Stimulated activated CD4-positive, alpha-beta T cell treated with anti-CD3 and anti-CD28 coated beads, Interleukin-4, amount 100 ng/mL, for 4 hours (primary cell): ENCODE data around the gene CORIN.
"Not testable (repeated sequence)": the region's sequence is repeated elsewhere in the genome, so short reads cannot be mapped to it uniquely, and the experiment has no call there.

Experiments used
- DNase-seq, 2 experiments: peaks; one replicate each; pipeline ENCODE4 v3.0.0-alpha.2; 2020

The CORIN gene

GRCh38 chr4:47762376-47763266 lies 75.2 kb downstream of the CORIN start:
- no peak for DNase-seq

GRCh38 chr4:47753316-47753715 lies 84.6 kb downstream of the CORIN start:
- DNase-seq, result not testable (repeated sequence)

- no peak for DNase-seq
These were observed 85.7 kb downstream of the CORIN start for GRCh38 chr4:47752214-47752613.

DNA sequence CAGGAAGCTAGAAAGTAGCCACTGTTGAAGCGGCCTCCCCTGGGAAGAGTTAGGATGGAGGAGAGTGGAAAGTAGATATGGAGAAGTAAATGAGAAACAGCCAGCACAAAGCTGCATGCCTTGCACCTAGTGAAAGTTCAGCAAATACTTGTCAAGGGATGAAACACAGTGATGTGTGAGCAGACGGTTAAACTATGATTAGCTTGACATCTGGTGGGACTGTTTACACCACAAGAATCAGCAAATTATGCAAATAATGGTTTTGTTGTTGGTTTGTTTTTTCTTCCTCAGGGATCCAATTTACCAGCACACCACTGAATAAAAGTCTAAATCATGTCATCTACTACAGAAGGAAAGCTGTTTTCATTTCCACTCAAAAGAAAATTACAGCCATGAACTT lies 87.1 kb downstream of the CORIN start:
- no peak for DNase-seq

DNA sequence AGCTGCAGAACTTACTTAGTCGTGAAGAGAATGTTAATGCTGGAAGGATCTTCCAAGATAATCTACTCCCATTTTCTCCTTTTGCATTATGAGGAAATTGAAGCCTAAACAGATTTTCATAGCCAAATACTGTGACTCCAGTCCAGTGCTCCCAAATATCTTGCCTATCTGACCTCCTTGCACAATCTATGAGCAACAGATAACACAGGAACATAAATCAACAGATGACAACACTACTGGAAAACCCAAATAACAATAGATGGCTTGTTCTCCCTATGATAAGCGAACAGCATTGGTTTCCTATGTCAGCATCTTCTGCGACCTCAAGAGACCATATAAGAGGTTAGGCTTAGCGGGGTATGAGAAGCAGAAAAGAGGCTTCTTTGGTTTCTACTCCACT lies 88.0 kb downstream of the CORIN start:
- no peak for DNase-seq

- no peak for DNase-seq
These were observed 88.8 kb downstream of the CORIN start for GRCh38 chr4:47749060-47749459.

- no peak for DNase-seq
These were observed 89.9 kb downstream of the CORIN start for GRCh38 chr4:47747846-47748494.

DNA sequence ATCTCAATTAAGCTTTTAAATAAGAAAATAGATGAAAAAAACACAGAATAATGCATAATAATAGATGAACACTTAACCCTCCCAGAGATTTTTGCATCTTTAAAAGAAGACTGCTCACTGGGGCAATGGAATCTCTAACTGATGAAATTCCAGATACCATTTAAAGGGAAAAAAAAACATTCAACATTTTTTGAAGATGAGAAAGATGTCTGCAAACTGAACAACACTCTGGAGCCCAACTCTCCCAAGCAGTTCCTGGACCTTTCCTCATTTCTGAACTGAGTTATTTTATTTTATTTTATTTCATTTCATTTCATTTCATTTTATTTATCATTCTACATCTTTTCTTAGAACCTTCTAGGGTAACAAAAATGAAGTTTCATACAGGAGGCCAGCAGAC lies 90.7 kb downstream of the CORIN start:
- DNase-seq, result no peak

- DNase-seq, result no peak
These were observed 91.7 kb downstream of the CORIN start for GRCh38 chr4:47746122-47746521.

DNA sequence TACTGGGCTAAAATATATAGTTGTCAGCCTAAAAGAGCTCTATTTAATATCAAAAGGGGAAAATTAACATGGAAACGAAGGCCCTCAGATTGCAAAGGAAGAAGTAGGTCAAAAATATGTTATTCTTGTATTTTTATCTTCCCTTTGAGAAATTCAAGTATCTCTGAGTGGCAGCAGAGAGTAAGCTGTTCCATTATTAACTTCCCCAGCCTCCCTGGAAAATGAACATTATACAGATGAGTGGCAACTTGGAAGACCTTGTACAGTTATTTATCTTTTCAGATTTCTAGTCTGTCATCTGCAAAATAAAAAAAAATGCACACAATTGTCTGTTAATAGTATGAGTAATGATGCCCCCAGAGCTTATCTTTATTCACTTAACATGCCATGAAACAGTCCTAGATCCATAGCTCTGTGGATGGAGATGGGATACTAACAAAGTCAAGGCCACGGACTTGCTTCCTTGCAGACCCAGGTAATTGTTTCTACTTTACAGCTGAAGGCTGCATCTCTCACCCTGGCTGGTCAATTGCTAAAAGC lies 93.0 kb downstream of the CORIN start:
- no peak for DNase-seq

GRCh38 chr4:47744253-47744652 lies 93.6 kb downstream of the CORIN start:
- DNase-seq, result no peak

DNA sequence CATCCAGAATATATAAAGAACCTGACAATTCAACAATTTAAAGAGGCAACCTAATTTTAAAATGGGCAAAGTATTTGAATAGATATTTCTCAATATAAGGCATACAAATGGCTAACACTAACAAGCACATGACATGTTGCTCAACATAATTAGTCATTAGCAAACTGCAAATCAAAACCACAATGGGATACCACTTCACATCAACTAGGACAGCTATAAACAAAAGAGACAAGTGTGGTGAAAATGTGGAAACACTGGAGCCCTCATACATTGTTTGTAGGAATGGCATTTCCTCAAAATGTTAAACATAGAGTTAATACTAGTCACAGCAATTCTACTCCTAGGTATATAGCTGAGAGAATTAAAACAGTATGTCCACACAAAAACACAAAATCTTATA lies 96.7 kb downstream of the CORIN start:
- no peak for DNase-seq

DNA sequence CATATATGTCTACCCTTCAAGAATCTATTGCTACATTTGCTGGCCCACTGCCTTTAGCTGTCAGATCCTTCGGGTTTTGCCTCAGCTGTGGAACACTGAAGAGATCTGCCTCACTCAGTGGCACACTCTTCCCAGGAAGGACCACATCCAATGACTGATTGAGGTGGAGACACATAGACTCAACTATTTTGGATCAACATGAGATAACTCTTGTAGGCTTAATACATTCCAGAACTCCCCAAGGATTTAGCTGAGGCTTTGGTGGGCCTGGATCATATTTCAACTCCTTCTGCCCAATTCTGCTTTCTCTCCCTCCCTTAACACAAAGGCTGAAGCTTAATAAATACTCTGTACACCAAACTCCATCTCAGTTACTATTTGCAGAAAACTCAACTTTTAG lies 100.5 kb downstream of the CORIN start:
- DNase-seq, result no peak

DNA sequence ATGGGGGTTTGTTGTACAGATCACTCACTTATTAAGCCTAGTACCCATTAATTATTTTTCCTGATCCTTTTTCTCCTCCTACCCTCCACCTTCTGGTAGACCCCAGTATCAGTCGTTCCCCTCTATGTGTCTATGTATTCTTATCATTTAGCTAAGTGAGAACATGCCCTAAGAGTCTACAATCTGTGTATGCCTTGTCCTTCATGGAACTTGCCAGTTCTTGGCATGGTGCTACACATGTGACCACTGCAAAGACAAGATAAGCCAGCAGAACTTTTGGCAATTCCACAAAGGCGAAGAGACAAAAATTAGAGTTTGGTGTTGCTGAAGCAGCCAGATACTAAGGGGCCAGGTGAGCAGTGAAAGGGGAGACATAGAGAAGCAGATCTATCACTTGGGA lies 101.3 kb downstream of the CORIN start:
- no peak for DNase-seq

- DNase-seq, result no peak
These were observed 101.7 kb downstream of the CORIN start for GRCh38 chr4:47736146-47736545.

GRCh38 chr4:47733302-47734175 lies 104.3 kb downstream of the CORIN start:
- DNase-seq, result no peak

- no peak for DNase-seq
These were observed 106.7 kb downstream of the CORIN start for GRCh38 chr4:47731182-47731581.

DNA sequence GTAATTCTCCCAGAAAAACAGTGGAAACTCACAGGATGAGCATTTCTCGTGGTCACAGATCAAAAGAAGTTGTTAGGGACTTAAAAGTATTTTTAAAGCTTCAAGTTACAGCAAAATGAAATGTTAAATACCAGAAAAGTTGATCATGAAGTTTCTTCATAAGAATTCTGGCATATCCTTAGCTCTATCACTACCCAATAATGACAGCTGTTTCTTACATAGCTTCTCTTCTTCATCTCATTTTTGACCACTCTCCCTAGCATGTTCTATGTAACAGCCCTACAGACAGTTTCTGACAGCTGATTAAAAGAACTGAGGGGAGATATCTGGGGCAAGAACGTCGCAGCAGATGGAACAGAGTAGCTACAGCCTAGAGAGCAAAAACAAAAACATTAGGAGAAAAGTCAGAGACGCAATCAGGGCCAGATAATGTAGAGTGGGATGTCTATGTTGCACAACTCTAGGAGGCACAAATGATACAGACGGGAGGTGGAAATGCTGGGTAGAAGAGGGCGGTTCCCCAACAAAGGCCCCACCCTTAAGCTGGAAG lies 108.7 kb downstream of the CORIN start:
- DNase-seq, result no peak

DNA sequence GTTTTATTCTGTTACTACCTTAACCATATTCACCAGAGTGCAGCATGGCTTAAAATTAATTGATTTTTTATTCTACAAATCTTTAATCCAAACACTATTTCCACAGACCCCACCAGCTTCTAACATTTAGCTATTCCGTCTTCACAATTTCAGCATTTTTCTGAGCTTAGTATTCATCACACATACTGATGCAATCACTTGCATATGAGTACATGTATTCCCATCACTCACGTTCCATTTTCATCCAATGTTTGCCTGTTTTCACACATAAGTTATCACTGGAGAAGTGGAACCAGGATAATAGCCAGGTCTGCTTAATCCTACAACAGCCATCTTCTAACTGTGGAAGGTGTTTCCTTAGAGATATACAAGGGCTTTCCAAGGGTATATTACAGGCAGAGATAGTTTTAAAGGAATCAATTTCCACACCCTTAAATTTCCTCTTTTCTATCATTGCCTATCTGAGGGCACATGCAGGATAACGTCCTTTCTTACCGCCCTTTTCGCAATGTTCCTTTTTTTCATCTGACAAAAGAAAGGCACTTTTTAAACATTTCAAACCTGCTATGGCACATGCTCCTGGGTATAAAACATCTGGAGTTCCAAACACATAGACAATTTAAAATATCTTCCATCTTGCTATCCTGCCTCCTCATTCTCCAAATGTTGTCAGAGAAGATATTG lies 115.8 kb downstream of the CORIN start:
- DNase-seq, result no peak

DNA sequence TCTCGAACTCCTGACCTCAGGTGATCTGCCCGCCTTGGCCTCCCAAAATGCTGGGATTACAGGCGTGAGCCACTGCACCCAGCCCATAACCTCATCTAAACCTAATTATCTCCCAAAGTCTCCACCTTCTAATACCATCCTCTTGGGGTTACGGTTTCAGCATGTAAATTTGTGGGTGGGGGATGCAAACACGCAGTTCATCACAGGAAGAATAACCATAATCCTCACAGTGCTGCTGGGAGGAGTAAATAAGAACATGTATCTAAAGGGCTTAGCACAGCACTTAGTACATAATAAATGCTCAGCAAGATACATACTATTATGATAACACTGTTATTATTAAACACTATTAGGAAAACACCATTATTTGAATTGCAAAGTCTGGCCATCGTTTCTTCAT lies 116.4 kb downstream of the CORIN start:
- no peak for DNase-seq

DNA sequence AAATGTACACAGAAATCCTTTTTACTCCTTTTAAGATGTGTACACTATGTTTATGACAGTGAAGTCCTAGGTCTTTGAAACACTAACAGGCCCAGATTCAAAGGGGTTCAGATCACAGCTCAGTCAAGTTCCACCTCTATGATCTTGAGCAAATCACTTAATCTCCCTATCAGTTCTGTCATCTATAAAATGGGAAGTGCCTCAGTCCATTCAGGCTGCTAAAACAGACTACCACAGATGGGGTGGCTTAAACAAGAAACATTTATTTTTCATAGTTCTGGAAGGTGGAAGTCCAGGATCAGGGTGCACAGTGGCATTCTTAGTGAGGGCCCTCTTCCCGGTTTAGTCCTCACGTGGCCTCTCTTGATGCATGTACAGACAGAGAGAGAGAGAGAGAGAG lies 117.1 kb downstream of the CORIN start:
- DNase-seq, result no peak

DNA sequence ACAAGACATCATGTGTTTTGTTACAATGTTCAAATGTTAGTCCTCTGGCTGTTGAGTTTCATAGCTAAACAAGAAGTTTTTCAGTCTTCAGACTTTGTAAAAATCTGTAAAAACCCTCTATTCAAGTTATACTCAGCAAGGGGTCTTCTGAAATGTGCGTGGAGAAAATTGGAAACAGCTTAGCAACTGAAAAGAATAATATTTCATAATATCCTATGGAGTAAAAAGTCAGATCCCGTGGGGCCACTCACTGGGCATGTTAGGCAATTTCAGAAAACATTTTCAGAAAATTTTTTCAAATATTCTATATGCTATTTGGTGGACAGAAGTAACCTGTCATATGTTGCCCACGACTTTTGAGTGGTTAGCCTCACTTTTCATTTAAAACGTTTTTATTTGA lies 118.3 kb downstream of the CORIN start:
- no peak for DNase-seq
